ENCODE measurements around the gene FPGS.

Gene FPGS

DNA sequence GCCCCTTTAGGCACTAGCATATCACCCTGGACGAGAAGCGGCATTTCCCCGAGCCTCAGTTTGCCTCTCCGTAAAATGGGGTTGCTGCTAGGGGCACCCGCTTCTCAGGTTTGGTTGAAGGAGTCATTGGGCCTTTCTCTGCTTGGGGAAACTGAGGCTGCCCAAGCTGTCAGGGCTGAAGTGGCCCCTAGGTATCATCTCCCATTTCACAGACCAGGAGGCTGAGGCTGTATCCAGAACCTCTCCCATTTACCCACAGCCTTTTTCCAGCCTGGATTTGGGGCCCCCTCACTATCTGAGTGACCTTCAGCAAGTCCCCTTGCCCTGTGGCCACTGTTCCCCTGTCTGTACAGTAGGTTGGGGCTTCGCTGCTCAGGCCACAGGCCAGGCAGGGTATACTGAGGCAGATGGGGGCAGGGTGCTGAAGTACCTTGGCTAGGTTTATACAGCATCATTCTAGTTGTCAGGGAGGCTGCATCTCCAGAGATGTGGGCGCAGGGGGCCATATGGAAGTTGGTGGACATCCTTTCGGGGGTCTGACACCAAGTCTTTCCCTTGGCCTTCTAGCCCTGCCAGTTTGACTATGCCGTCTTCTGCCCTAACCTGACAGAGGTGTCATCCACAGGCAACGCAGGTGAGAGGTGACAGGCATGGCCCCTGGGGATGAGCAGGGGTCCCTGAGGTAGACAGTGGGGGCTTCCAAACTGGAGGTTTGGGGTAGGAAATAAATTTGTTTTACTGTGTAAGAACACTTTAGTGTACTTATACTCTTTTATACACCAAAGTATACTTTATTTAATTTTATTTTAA lies 7.9 kb downstream of the FPGS start:
- H3K27ac Mint-ChIP-seq, result no peak overlapping the region
- no peaks in the 10 kb centered on the region for H3K4me1 Mint-ChIP-seq
- no peaks in the 10 kb centered on the region for H3K9me3 Mint-ChIP-seq
- TF ChIP-seq, protein P1, sequence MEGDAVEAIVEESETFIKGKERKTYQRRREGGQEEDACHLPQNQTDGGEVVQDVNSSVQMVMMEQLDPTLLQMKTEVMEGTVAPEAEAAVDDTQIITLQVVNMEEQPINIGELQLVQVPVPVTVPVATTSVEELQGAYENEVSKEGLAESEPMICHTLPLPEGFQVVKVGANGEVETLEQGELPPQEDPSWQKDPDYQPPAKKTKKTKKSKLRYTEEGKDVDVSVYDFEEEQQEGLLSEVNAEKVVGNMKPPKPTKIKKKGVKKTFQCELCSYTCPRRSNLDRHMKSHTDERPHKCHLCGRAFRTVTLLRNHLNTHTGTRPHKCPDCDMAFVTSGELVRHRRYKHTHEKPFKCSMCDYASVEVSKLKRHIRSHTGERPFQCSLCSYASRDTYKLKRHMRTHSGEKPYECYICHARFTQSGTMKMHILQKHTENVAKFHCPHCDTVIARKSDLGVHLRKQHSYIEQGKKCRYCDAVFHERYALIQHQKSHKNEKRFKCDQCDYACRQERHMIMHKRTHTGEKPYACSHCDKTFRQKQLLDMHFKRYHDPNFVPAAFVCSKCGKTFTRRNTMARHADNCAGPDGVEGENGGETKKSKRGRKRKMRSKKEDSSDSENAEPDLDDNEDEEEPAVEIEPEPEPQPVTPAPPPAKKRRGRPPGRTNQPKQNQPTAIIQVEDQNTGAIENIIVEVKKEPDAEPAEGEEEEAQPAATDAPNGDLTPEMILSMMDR (IDR thresholded peaks at IDR 0.05), result no peak
- no peak for DNase-seq
- no peak overlapping the region for H3K4me3 Mint-ChIP-seq
- H3K36me3 Mint-ChIP-seq (ENCODE audit: low read depth), result peaks cover 24% of the 10 kb centered on the region
- peaks cover 7% of the 10 kb centered on the region for H3K27me3 Mint-ChIP-seq (ENCODE audit: low read depth, poor library complexity)

GRCh38 chr9:127812011-127812410 lies 9.3 kb downstream of the FPGS start:
- no peak overlapping the region for H3K27ac Mint-ChIP-seq
- H3K36me3 Mint-ChIP-seq (ENCODE audit: low read depth), result peaks cover 15% of the 10 kb centered on the region
- peaks cover 2% of the 10 kb centered on the region for H3K4me1 Mint-ChIP-seq
- TF ChIP-seq, protein P1 (IDR thresholded peaks at IDR 0.05), result no peak
- no peaks in the 10 kb centered on the region for H3K9me3 Mint-ChIP-seq
- no peak overlapping the region for H3K4me3 Mint-ChIP-seq
- H3K27me3 Mint-ChIP-seq (ENCODE audit: low read depth, poor library complexity), result peaks cover 2% of the 10 kb centered on the region
- no peak for DNase-seq

DNA sequence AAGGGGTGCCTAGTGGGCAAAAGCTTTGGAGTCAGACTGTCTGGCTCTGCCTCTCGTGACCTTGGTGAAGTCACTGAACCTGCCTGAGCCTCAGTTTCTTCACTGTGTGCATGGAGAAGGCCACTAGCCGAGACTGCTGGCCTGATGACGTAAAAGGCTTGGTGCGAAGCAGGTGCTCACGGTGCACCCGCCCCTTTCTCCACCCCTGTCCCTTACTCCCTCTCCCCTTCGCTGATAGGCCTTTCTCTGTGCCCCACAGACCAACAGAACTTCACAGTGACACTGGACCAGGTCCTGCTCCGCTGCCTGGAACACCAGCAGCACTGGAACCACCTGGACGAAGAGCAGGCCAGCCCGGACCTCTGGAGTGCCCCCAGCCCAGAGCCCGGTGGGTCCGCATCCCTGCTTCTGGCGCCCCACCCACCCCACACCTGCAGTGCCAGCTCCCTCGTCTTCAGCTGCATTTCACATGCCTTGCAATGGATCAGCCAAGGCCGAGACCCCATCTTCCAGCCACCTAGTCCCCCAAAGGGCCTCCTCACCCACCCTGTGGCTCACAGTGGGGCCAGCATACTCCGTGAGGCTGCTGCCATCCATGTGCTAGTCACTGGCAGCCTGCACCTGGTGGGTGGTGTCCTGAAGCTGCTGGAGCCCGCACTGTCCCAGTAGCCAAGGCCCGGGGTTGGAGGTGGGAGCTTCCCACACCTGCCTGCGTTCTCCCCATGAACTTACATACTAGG lies 10.4 kb downstream of the FPGS start:
- H3K27ac Mint-ChIP-seq, result no peak overlapping the region
- H3K4me3 Mint-ChIP-seq, result no peak overlapping the region
- H3K36me3 Mint-ChIP-seq (ENCODE audit: low read depth), result peaks cover 4% of the 10 kb centered on the region
- H3K27me3 Mint-ChIP-seq (ENCODE audit: low read depth, poor library complexity), result no peaks in the 10 kb centered on the region
- no peaks in the 10 kb centered on the region for H3K9me3 Mint-ChIP-seq
- peaks cover 13% of the 10 kb centered on the region for H3K4me1 Mint-ChIP-seq
- TF ChIP-seq, protein P1 (IDR thresholded peaks at IDR 0.05), result no peak
- DNase-seq, result no peak

DNA sequence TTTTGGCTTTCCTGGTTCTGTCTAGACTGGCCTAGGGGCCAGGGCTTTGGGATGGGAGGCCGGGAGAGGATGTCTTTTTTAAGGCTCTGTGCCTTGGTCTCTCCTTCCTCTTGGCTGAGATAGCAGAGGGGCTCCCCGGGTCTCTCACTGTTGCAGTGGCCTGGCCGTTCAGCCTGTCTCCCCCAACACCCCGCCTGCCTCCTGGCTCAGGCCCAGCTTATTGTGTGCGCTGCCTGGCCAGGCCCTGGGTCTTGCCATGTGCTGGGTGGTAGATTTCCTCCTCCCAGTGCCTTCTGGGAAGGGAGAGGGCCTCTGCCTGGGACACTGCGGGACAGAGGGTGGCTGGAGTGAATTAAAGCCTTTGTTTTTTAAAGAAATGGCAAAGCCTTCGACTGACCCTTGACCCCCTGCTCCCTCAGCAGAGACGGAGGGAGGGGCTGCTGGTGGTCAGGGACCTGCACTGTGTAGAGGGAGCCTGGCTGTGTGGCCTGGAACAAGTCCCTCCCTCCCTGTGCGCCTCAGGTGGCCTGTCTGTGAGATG lies 11.1 kb downstream of the FPGS start:
- H3K27me3 Mint-ChIP-seq (ENCODE audit: low read depth, poor library complexity), result no peaks in the 10 kb centered on the region
- no peak overlapping the region for H3K27ac Mint-ChIP-seq
- no peak for DNase-seq
- TF ChIP-seq, protein P1 (IDR thresholded peaks at IDR 0.05), result no peak
- H3K4me1 Mint-ChIP-seq, result peaks cover 19% of the 10 kb centered on the region
- H3K9me3 Mint-ChIP-seq, result no peaks in the 10 kb centered on the region
- H3K36me3 Mint-ChIP-seq (ENCODE audit: low read depth), result peaks cover 4% of the 10 kb centered on the region
- no peak overlapping the region for H3K4me3 Mint-ChIP-seq

DNA sequence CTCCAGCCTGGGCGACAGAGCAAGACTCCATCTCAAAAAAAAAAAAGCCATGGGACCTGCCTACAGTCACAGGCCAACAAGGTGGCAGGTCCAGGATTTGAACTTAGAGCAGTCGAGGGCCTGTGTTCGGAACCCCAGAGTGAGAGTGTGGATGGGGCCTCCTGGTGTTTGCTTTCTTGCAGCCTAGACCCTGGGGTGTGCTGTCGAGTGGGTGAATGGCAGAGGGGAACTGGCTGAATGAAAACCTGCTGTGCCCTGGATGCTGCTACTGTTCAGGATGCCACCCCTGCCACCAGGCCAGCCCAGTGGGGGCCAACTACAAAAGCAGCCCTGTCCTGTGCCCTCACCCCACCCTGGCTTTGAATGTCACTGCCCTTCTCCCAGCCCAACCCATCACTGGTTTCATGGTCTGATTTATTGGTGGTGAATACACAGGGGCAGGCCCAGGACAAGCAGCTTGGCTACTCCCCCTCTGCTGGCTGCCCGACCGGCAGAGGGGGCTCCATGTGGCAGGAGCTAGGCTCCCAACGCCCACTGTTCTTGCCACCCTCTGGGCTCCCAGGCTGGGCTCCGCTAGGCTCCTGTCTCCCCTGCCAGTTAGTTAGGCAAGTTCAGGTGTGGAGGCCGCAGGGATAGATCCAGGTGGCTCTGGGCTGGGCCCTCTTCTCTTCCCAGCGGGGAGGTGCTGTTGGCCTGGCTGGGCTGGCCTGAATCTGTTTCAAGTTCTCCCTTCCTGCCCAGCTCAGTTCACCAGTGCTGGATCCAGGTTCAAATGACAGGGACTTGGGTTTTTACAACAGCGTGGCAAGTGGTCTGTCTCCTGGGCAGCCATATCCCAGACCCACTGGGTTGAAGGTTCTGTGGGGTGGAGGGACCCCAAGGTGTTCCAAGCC lies 12.2 kb downstream of the FPGS start:
- H3K4me1 Mint-ChIP-seq, result peaks cover 19% of the 10 kb centered on the region
- H3K4me3 Mint-ChIP-seq, result no peak overlapping the region
- TF ChIP-seq, protein P1 (IDR thresholded peaks at IDR 0.05), result no peak
- no peak for DNase-seq
- H3K9me3 Mint-ChIP-seq, result no peaks in the 10 kb centered on the region
- H3K27ac Mint-ChIP-seq, result peak overlapping the region; percentile 75
- H3K27me3 Mint-ChIP-seq (ENCODE audit: low read depth, poor library complexity), result no peaks in the 10 kb centered on the region
- peaks cover 4% of the 10 kb centered on the region for H3K36me3 Mint-ChIP-seq (ENCODE audit: low read depth)
